Lower lobe of right lung (tissue), 2 donors: ENCODE results near the gene MAPK11. TPM values are rescaled to one million over a fixed set of nuclear protein-coding genes. Genes with fewer than 3 reads are reported as not detected.
A peak's percentile ranks its signal among the peaks of the same experiment; 100 is the strongest.
"Not testable (repeated sequence)": the region's sequence is repeated elsewhere in the genome, so short reads cannot be mapped to it uniquely, and the experiment has no call there.

Experiments
- ATAC-seq, 2 donors: fragments of 200-7000 bp; cut with Tn5 transposase; one replicate each; pipeline ENCODE4 v1.9.1; 2020 to 2022; ENCODE audit warnings: mild to moderate bottlenecking in 2 of 2, moderate library complexity in 2 of 2
- DNase-seq: peaks from one replicate; pipeline ENCODE4 v3.0.0-alpha.2; 2020
- H3K27ac ChIP-seq: fragments of 200-600 bp; one replicate; pipeline ENCODE4 v1.8.0; 2022
- H3K27me3 ChIP-seq: fragments of 200-600 bp; one replicate; pipeline ENCODE4 v1.8.0; 2022; ENCODE audit warnings: low read depth
- H3K36me3 ChIP-seq: fragments of 200-600 bp; one replicate; pipeline ENCODE4 v1.8.0; 2022; ENCODE audit warnings: mild to moderate bottlenecking
- H3K4me1 ChIP-seq: fragments of 200-600 bp; one replicate; pipeline ENCODE4 v1.8.0; 2022
- H3K4me3 ChIP-seq: fragments of 200-600 bp; one replicate; pipeline ENCODE4 v1.8.0; 2022; ENCODE audit warnings: mild to moderate bottlenecking
- H3K9me3 ChIP-seq: fragments of 200-600 bp; one replicate; pipeline ENCODE4 v1.8.0; 2022
- intact Hi-C: fragments of 100-400 bp; cut with DNase I; formaldehyde crosslinking; loops from one replicate; pipeline ENCODE4 v1.11.0; 2022
- total RNA-seq: library from RNA; stranded (reverse); fragmentation: NEBNext Ultra II Directional; extraction: Animal tissue kit (Norgen Biotek cat#: 25700); gene quantifications from one replicate; pipeline ENCODE4 v1.2.1, GENCODE V29; 2021
- TF ChIP-seq, protein P1 (sequence below): fragments of 200-600 bp; IDR thresholded peaks from one replicate; pipeline ENCODE4 v1.8.0; 2022; ENCODE audit warnings: antibody characterized with exemption, mild to moderate bottlenecking
- donor health status: DM: no; HTN: yes; CAD: no; lungs with severe emphysema.

The MAPK11 gene
- total RNA-seq, 1 donor from 2014 or later = 13.1 TPM

GRCh38 chr22:50274311-50274710, 4.1 kb upstream of the MAPK11 start:
- TF ChIP-seq, protein P1, sequence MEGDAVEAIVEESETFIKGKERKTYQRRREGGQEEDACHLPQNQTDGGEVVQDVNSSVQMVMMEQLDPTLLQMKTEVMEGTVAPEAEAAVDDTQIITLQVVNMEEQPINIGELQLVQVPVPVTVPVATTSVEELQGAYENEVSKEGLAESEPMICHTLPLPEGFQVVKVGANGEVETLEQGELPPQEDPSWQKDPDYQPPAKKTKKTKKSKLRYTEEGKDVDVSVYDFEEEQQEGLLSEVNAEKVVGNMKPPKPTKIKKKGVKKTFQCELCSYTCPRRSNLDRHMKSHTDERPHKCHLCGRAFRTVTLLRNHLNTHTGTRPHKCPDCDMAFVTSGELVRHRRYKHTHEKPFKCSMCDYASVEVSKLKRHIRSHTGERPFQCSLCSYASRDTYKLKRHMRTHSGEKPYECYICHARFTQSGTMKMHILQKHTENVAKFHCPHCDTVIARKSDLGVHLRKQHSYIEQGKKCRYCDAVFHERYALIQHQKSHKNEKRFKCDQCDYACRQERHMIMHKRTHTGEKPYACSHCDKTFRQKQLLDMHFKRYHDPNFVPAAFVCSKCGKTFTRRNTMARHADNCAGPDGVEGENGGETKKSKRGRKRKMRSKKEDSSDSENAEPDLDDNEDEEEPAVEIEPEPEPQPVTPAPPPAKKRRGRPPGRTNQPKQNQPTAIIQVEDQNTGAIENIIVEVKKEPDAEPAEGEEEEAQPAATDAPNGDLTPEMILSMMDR = no peak
- DNase-seq = no peak
- Histone ChIP-seq H3K27ac (no peak overlapping the region), H3K27me3 (no peaks in the 10 kb centered on the region), H3K4me3 (no peak overlapping the region), H3K9me3 (no peaks in the 10 kb centered on the region), H3K4me1 (peaks cover 33% of the 10 kb centered on the region), H3K36me3 (peaks cover 43% of the 10 kb centered on the region)
- intact Hi-C loops = loop anchor here (10.0 kb wide), 1 partner anchor 50 kb away; the partner anchor contains the start of gene DENND6B
- ATAC-seq = no peak

DNA sequence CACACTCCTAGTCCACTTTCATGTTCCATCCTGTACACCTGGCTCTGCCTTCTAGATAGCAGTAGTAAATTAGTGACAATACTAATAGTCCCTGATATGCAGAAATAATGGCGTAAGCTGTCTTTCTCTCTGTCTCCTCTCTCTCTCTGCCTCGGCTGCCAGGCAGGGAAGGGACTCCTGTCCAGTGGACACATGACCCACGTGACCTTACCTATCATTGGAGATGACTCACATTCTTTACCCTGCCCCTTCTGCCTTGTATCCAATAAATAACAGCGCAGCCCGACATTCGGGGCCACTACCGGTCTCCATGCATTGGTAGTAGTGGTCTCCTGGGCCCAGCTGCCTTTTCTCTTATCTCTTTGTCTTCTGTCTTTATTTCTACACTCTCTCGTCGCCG, 3.6 kb upstream of the MAPK11 start:
- peaks cover 38% of the 10 kb centered on the region for H3K36me3 ChIP-seq
- not testable (repeated sequence) for H3K9me3 ChIP-seq, H3K27ac ChIP-seq, H3K4me3 ChIP-seq, H3K27me3 ChIP-seq, DNase-seq, ATAC-seq
- H3K4me1 ChIP-seq = peaks cover 39% of the 10 kb centered on the region
- intact Hi-C loops = loop anchor here (10.0 kb wide), 1 partner anchor 51 kb away; the partner anchor contains the start of gene DENND6B

- Histone ChIP-seq H3K36me3 (peaks cover 34% of the 10 kb centered on the region), H3K4me1 (peaks cover 43% of the 10 kb centered on the region)
- H3K9me3 ChIP-seq, DNase-seq, ATAC-seq, H3K27ac ChIP-seq, H3K4me3 ChIP-seq, H3K27me3 ChIP-seq: not testable (repeated sequence)
- intact Hi-C loops = loop anchor here (10.0 kb wide), 1 partner anchor 51 kb away; the partner anchor contains the start of gene DENND6B
Measured at GRCh38 chr22:50273352-50273751, 3.2 kb upstream of the MAPK11 start.

DNA sequence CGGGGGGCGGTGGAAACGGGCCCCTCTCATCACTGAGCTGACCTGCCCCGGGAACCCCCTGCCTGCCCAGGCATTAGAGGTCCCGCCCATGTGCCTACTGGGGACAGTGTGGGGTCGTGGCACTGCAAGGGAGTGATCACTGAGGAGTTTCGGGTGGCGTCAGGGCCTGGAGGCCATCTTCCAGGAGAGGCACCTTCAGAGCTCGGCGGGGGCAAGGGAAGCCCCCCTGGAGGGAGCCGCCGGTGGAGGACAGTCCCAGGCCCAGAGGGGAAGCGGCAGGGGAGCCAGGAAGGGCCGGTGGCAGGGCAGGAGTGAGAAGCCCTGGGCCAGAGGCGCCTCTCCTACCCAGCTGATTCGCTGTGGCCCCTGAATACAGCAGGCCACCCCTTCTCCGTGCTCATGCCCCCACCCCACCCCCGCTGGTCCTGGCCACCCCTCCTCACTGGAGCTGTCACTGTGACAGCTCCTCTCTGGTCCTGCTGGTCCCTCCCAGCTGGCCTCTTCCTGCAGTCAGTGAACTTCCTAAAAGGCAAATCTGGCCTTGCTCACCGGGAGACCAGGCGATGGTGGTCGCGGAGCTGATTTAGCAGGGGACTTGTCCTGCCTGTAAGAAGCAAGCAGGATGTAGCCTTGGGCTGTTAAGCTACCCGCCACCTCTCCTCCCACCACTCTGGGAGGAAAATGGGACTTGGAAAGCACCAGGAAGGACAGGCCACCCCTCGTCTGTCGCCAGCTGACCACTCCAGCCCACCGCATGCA, 2.0 kb upstream of the MAPK11 start:
- no peak for DNase-seq
- no peaks in the 10 kb centered on the region for H3K27me3 ChIP-seq
- no peaks in the 10 kb centered on the region for H3K9me3 ChIP-seq
- TF ChIP-seq, protein P1 = no peak
- intact Hi-C loops = loop anchor here (10.0 kb wide), 1 partner anchor 53 kb away; the partner anchor contains the start of gene DENND6B
- H3K4me3 ChIP-seq = peak overlapping the region; percentile 62
- no peak overlapping the region for H3K27ac ChIP-seq
- peaks cover 50% of the 10 kb centered on the region for H3K4me1 ChIP-seq
- H3K36me3 ChIP-seq = peaks cover 22% of the 10 kb centered on the region
- no peak for ATAC-seq

GRCh38 chr22:50271519-50271970, 1.4 kb upstream of the MAPK11 start:
- DNase-seq (no peak), ATAC-seq (peak; percentile 36 to 52)
- H3K9me3 ChIP-seq = no peaks in the 10 kb centered on the region
- H3K4me1 ChIP-seq = peaks cover 49% of the 10 kb centered on the region
- H3K27me3 ChIP-seq = peaks cover 3% of the 10 kb centered on the region
- H3K4me3 ChIP-seq = peak overlapping the region; percentile 62
- peak overlapping the region; percentile 64 for H3K27ac ChIP-seq
- intact Hi-C loops = loop anchor here (10.0 kb wide), 1 partner anchor 53 kb away; the partner anchor contains the start of gene DENND6B
- TF ChIP-seq, protein P1 = peak; percentile 8
- peaks cover 16% of the 10 kb centered on the region for H3K36me3 ChIP-seq

- peak; percentile 83 for DNase-seq
- TF ChIP-seq, protein P1 = no peak
- intact Hi-C loops = loop anchor here (10.0 kb wide), 1 partner anchor 54 kb away; the partner anchor contains the start of gene DENND6B
Measured at GRCh38 chr22:50270666-50271394, 650 bp upstream of the MAPK11 start.

More at GRCh38 chr22:50270666-50271394, 650 bp upstream of the MAPK11 start:
- Histone ChIP-seq H3K9me3 (no peaks in the 10 kb centered on the region), H3K27me3 (peaks cover 5% of the 10 kb centered on the region), H3K4me1 (peaks cover 45% of the 10 kb centered on the region), H3K4me3 (peak overlapping the region; percentile 62), H3K27ac (peak overlapping the region; percentile 64), H3K36me3 (peaks cover 16% of the 10 kb centered on the region)
- peak; percentile 69 to 72 for ATAC-seq
